CD14-positive monocyte (primary cell): ENCODE measurements around the gene ZBTB32. TPM values are rescaled to one million over a fixed set of nuclear protein-coding genes. Genes with fewer than 3 reads are reported as not detected.

ENCODE experiments used
- DNase-seq, 3 donors: peaks; one replicate each; pipeline ENCODE4 v3.0.0-alpha.2; 2011 to 2022
- H2AFZ ChIP-seq: 2 replicates; pipeline ENCODE4 v1.6.0; 2012; ENCODE audit warnings: mild to moderate bottlenecking, low read depth, low read length, inconsistent platforms; ENCODE audit not compliant: insufficient read depth, poor library complexity, severe bottlenecking
- H3K27ac ChIP-seq, 2 donors: 1 replicate in 1 of 2; 2 replicates in 1 of 2; pipeline ENCODE4 v1.5.1; 2012 to 2013; ENCODE audit warnings: low read length in 2 of 2, control low read depth in 1 of 2, inconsistent platforms in 1 of 2, low read depth in 1 of 2, mild to moderate bottlenecking in 1 of 2
- H3K27me3 ChIP-seq, 2 donors: one replicate each; pipeline versions ENCODE4 v1.6.0 to v1.6.1; 2011 to 2013; ENCODE audit warnings: low read length in 2 of 2; ENCODE audit not compliant: control insufficient read depth in 2 of 2, insufficient read depth in 2 of 2
- H3K36me3 ChIP-seq, 2 donors: replicated peaks in 1 of 2; 1 replicate in 1 of 2; 2 replicates in 1 of 2; pipeline versions ENCODE4 v1.5.1 to v1.6.1; 2012 to 2013; ENCODE audit warnings: low read length in 2 of 2, control low read depth in 1 of 2, inconsistent platforms in 1 of 2, mild to moderate bottlenecking in 1 of 2; ENCODE audit not compliant: insufficient read depth in 2 of 2, control insufficient read depth in 1 of 2
- H3K4me1 ChIP-seq, 2 donors: 1 replicate in 1 of 2; 2 replicates in 1 of 2; pipeline versions ENCODE4 v1.5.1 to v1.6.1; 2012 to 2013; ENCODE audit warnings: low read length in 2 of 2, control low read depth in 1 of 2, inconsistent platforms in 1 of 2, mild to moderate bottlenecking in 1 of 2, moderate library complexity in 1 of 2; ENCODE audit not compliant: insufficient read depth in 2 of 2, control insufficient read depth in 1 of 2
- H3K4me2 ChIP-seq: replicated peaks from 2 replicates; pipeline ENCODE3; 2012; ENCODE audit warnings: low read length, moderate library complexity, mild to moderate bottlenecking; ENCODE audit not compliant: poor library complexity, severe bottlenecking; ENCODE audit errors: extremely low read depth
- H3K4me3 ChIP-seq, 3 experiments: fragments of 200-600 bp in 1 of 3; sonication (generic) in 1 of 3; replicated peaks in 1 of 3; 1 replicate in 2 of 3; 2 replicates in 1 of 3; pipeline ENCODE4 v1.5.1; 2011 to 2013; ENCODE audit warnings: low read length in 3 of 3, mild to moderate bottlenecking in 3 of 3, control low read depth in 2 of 3, low read depth in 2 of 3, inconsistent platforms in 1 of 3, moderate library complexity in 1 of 3
- H3K79me2 ChIP-seq: 2 replicates; pipeline ENCODE4 v1.6.0; 2012; ENCODE audit warnings: mild to moderate bottlenecking, control low read depth, inconsistent platforms, low read length, moderate library complexity; ENCODE audit not compliant: insufficient read depth
- H3K9ac ChIP-seq: 2 replicates; pipeline ENCODE4 v1.6.0; 2017; ENCODE audit warnings: low read length, mild to moderate bottlenecking; ENCODE audit not compliant: insufficient read depth, poor library complexity, severe bottlenecking
- H3K9me3 ChIP-seq, 2 donors: replicated peaks in 1 of 2; 1 replicate in 1 of 2; 2 replicates in 1 of 2; pipeline versions ENCODE4 v1.5.1 to v1.6.1; 2012 to 2013; ENCODE audit warnings: low read length in 2 of 2, control low read depth in 1 of 2; ENCODE audit not compliant: control insufficient read depth in 1 of 2, insufficient read depth in 1 of 2
- H4K20me1 ChIP-seq: 2 replicates; pipeline ENCODE4 v1.6.0; 2012; ENCODE audit warnings: mild to moderate bottlenecking, low read length, control low read depth, moderate library complexity; ENCODE audit not compliant: insufficient read depth
- H3K27ac Mint-ChIP-seq, 7 donors: one replicate each; pipeline ENCODE4 v1.8.0; 2020; ENCODE audit warnings: mild to moderate bottlenecking in 7 of 7, mixed read lengths in 7 of 7, moderate library complexity in 6 of 7, inconsistent platforms in 2 of 7
- H3K27me3 Mint-ChIP-seq, 3 donors: one replicate each; pipeline ENCODE4 v1.8.0; 2021 to 2022; ENCODE audit warnings: low read depth in 3 of 3, mild to moderate bottlenecking in 3 of 3, mixed read lengths in 3 of 3, moderate library complexity in 3 of 3, inconsistent platforms in 1 of 3
- H3K36me3 Mint-ChIP-seq, 2 donors: one replicate each; pipeline ENCODE4 v1.8.0; 2020; ENCODE audit warnings: mixed read lengths in 2 of 2, inconsistent platforms in 1 of 2, mild to moderate bottlenecking in 1 of 2
- H3K4me1 Mint-ChIP-seq: one replicate; pipeline ENCODE4 v1.8.0; 2020; ENCODE audit warnings: mild to moderate bottlenecking, mixed read lengths
- H3K4me3 Mint-ChIP-seq, 2 donors: one replicate each; pipeline ENCODE4 v1.8.0; 2020; ENCODE audit warnings: mild to moderate bottlenecking in 2 of 2, mixed read lengths in 2 of 2, moderate library complexity in 1 of 2
- H3K9me3 Mint-ChIP-seq, 7 donors: one replicate each; pipeline ENCODE4 v1.8.0; 2020 to 2022; ENCODE audit warnings: mixed read lengths in 7 of 7, mild to moderate bottlenecking in 6 of 7, moderate library complexity in 6 of 7, inconsistent platforms in 2 of 7
- WGBS: methylation state at CpG from one replicate; pipeline ENCODE4 v1.1.5; 2013; ENCODE audit warnings: missing lambda C conversion rate; ENCODE audit not compliant: insufficient coverage; 5-methylcytosine and 5-hydroxymethylcytosine counted together
- intact Hi-C, 2 donors: fragments of 100-400 bp; cut with micrococcal nuclease; formaldehyde crosslinking; loops; one replicate each; pipeline versions ENCODE4 v1.15.0 to v1.15.1; 2023
- polyA plus RNA-seq, 3 donors: library from polyadenylated mRNA; depleted of rRNA in 1 of 3; unstranded in 2 of 3; stranded (reverse) in 1 of 3; fragments of 300-500 nt in 2 of 3; fragments of >200 nt in 1 of 3; fragmentation: Illumina TruSeq in 2 of 3; gene quantifications; 1 replicate in 2 of 3; 2 replicates in 1 of 3; pipeline ENCODE4 v1.2.3, GENCODE V29; 2012 to 2021
- TF ChIP-seq, protein P1 (sequence below): fragments of 200-600 bp; IDR thresholded peaks from one replicate; pipeline ENCODE4 v1.8.0; 2022; ENCODE audit warnings: antibody characterized with exemption, mild to moderate bottlenecking

Gene ZBTB32
- polyA plus RNA-seq, 3 donors: 0.05 TPM; not detected in 2

DNA sequence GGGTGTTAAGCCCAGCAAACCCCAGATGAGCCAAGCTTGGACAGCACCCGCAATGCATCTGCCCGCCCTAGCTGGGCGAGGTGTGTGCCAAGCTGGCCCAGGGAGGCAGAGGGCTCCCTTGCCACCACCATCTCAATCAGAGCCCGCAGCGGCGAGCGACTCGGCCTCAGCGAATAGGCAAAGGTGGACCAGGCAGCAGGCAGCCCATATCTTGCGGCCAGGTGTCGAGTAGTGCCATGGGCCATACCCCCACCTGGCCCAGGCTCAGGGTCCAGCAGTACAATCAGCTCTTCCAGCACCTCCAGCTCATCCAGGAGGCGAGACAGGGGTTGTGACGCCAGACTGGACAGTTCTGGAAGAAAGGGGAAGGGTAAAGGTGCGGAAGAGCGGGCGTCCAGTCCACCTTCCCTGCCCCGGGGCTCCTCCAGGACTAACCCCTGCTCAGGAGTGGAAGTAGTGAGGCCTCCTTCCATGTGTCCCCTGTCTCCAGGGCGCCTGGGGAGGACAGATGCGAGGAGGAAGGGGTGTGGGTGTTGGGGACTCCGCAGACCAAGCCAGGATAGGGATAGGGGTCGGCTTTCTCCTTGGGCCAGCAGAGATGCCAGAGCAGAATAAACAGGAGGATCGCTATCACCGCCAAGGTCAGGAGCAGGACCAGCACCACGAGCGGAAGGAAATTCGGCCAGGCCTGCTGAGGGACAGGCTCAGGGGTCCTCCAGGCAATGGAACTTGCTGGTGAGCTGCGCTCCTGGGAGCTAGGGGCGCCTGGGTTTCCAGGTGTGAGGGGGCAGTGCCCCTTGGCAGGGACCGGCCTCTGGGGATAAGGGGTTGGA, 35.1 kb downstream of the ZBTB32 start:
- H3K27me3 Mint-ChIP-seq: no peaks in the 10 kb centered on the region
- intact Hi-C loops: loop anchor here (5.0 to 10.0 kb wide), 8 partner anchors 38 to 1595 kb away; partner anchors contain the start of genes ARHGAP33 (in 1 of the 2), CAPNS1 (in 1 of the 2), COX6B1 (in 1 of the 2) and ETV2 (in 1 of the 2)

DNA sequence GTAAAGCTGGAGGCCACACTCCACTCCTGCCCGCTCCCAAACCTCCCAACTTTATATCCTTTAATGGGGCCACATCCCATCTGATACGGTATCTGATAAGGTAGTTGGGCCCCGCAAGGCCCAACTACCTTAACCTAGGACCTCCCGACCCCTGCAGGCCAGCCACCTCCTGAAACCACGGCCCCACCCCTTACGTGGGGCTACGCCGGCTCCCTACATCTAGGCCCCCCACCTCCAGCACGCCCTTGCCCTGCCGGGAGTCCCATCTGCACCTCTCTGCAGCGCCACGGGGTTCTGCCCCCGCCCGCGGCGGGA, 35.7 kb downstream of the ZBTB32 start:
- Mint-ChIP-seq H3K27me3 (no peaks in the 10 kb centered on the region), H3K4me3 (peak overlapping the region; percentile 88 to 95), H3K36me3 (peaks cover 37 to 53% of the 10 kb centered on the region in 2 donors), H3K4me1 (peaks cover 40% of the 10 kb centered on the region), H3K27ac (peak overlapping the region in 3 of 7 donors; percentile 56 to 96 (median 70)), H3K9me3 (no peaks in the 10 kb centered on the region)
- WGBS: under 1% methylated on average over 13 of the region's 16 CpGs
- H3K4me1 ChIP-seq: peaks cover 44 to 55% of the 10 kb centered on the region in 2 donors
- H3K79me2 ChIP-seq: peaks cover 36% of the 10 kb centered on the region
- intact Hi-C loops: loop anchor here (5.0 to 10.0 kb wide), 8 partner anchors 37 to 1595 kb away; partner anchors contain the start of genes ARHGAP33 (in 1 of the 2), CAPNS1 (in 1 of the 2), COX6B1 (in 1 of the 2) and ETV2 (in 1 of the 2)
- H2AFZ ChIP-seq: peak overlapping the region; percentile 77
- no peak for DNase-seq
- peak overlapping the region; percentile 100 for H3K4me2 ChIP-seq
- H3K27me3 ChIP-seq: no peaks in the 10 kb centered on the region
- peaks cover 45% of the 10 kb centered on the region for H4K20me1 ChIP-seq
- H3K9me3 ChIP-seq: no peaks in the 10 kb centered on the region
- H3K4me3 ChIP-seq: peak overlapping the region; percentile 36 to 100 (median 89)
- H3K27ac ChIP-seq: peak overlapping the region; percentile 45 to 89
- TF ChIP-seq, protein P1, sequence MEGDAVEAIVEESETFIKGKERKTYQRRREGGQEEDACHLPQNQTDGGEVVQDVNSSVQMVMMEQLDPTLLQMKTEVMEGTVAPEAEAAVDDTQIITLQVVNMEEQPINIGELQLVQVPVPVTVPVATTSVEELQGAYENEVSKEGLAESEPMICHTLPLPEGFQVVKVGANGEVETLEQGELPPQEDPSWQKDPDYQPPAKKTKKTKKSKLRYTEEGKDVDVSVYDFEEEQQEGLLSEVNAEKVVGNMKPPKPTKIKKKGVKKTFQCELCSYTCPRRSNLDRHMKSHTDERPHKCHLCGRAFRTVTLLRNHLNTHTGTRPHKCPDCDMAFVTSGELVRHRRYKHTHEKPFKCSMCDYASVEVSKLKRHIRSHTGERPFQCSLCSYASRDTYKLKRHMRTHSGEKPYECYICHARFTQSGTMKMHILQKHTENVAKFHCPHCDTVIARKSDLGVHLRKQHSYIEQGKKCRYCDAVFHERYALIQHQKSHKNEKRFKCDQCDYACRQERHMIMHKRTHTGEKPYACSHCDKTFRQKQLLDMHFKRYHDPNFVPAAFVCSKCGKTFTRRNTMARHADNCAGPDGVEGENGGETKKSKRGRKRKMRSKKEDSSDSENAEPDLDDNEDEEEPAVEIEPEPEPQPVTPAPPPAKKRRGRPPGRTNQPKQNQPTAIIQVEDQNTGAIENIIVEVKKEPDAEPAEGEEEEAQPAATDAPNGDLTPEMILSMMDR: no peak
- H3K36me3 ChIP-seq: peaks cover 35 to 46% of the 10 kb centered on the region in 2 donors
- peak overlapping the region; percentile 51 for H3K9ac ChIP-seq

More for the DNA sequence above, 35.1 kb downstream of the ZBTB32 start:
- Mint-ChIP-seq H3K9me3 (no peaks in the 10 kb centered on the region), H3K4me1 (peaks cover 38% of the 10 kb centered on the region), H3K4me3 (no peak overlapping the region), H3K27ac (peak overlapping the region in 3 of 7 donors; percentile 14 to 70 (median 24)), H3K36me3 (peaks cover 43 to 59% of the 10 kb centered on the region in 2 donors)
- Histone ChIP-seq H3K4me2 (peak overlapping the region; percentile 100), H3K4me1 (peaks cover 42 to 52% of the 10 kb centered on the region in 2 donors), H3K4me3 (peak overlapping the region in 2 of 3 experiments; percentile 89 to 100), H2AFZ (no peak overlapping the region), H3K27me3 (no peaks in the 10 kb centered on the region), H3K36me3 (peaks cover 39 to 51% of the 10 kb centered on the region in 2 donors), H4K20me1 (peaks cover 51% of the 10 kb centered on the region), H3K27ac (peak overlapping the region; percentile 45 to 89), H3K9me3 (no peaks in the 10 kb centered on the region), H3K79me2 (peaks cover 35% of the 10 kb centered on the region), H3K9ac (peak overlapping the region; percentile 51)
- 96% methylated on average over 19 of the region's 29 CpGs for WGBS
- TF ChIP-seq, protein P1: no peak
- no peak for DNase-seq
